WTC11 (cell line): ENCODE results near the gene RIMBP2. TPM values are rescaled to one million over a fixed set of nuclear protein-coding genes. Genes with fewer than 3 reads are reported as not detected.

Experiments used
- ATAC-seq: fragments of 200-7000 bp; cut with Tn5 transposase; 2 replicates; pipeline ENCODE4 v1.10.0; 2021; ENCODE audit warnings: mild to moderate bottlenecking, moderate library complexity
- CTCF ChIA-PET: fragments of 300-600 bp; sonication (Branson Sonifier 250); formaldehyde crosslinking; loops from one replicate; lab custom pipeline; 2021; ENCODE audit warnings: antibody characterized with exemption; lab: Charles Lee
- POLR2A ChIA-PET: fragments of 350-600 bp; sonication (Branson Sonifier 250); formaldehyde crosslinking; loops from one replicate; lab custom pipeline; 2021; ENCODE audit warnings: antibody characterized with exemption; lab: Charles Lee
- DNase-seq: peaks from one replicate; pipeline ENCODE4 v3.0.0; 2021; ENCODE audit warnings: low spot score
- H3K27ac Mint-ChIP-seq: 2 replicates; pipeline ENCODE4 v1.8.0; 2021; ENCODE audit warnings: mixed read lengths
- H3K27me3 Mint-ChIP-seq: 2 replicates; pipeline ENCODE4 v1.8.0; 2021; ENCODE audit warnings: low read depth, mild to moderate bottlenecking, moderate library complexity, mixed read lengths
- H3K36me3 Mint-ChIP-seq: 2 replicates; pipeline ENCODE4 v1.8.0; 2021; ENCODE audit warnings: mixed read lengths
- H3K4me1 Mint-ChIP-seq: 2 replicates; pipeline ENCODE4 v1.8.0; 2022; ENCODE audit warnings: mixed read lengths
- H3K4me3 Mint-ChIP-seq: 2 replicates; pipeline ENCODE4 v1.8.0; 2021; ENCODE audit warnings: mild to moderate bottlenecking, moderate library complexity, mixed read lengths
- H3K9me3 Mint-ChIP-seq: 2 replicates; pipeline ENCODE4 v1.8.0; 2021; ENCODE audit warnings: mixed read lengths
- ATF1 ChIP-seq: sonication (generic); formaldehyde crosslinking; IDR thresholded peaks from 2 replicates; pipeline ENCODE4 v1.8.1; 2023; ENCODE audit warnings: mild to moderate bottlenecking, moderate library complexity, missing genetic modification reagents
- FOXP1 ChIP-seq: sonication (generic); formaldehyde crosslinking; IDR thresholded peaks from 2 replicates; pipeline ENCODE4 v1.8.0; 2022; ENCODE audit warnings: missing genetic modification reagents, mild to moderate bottlenecking, moderate library complexity, borderline replicate concordance
- GABPB1 ChIP-seq: sonication (generic); formaldehyde crosslinking; IDR thresholded peaks from 2 replicates; pipeline ENCODE4 v1.8.1; 2023; ENCODE audit warnings: mild to moderate bottlenecking, missing genetic modification reagents
- JAZF1 ChIP-seq: fragments of 250-450 bp; sonication (Bioruptor Pico); IDR thresholded peaks from 2 replicates; pipeline ENCODE4 v1.9.0; 2021; ENCODE audit warnings: moderate library complexity, mild to moderate bottlenecking, inconsistent platforms
- NFE2L1 ChIP-seq: sonication (generic); formaldehyde crosslinking; IDR thresholded peaks from 2 replicates; pipeline ENCODE4 v1.8.1; 2023; ENCODE audit warnings: missing genetic modification reagents
- OVOL2 ChIP-seq: fragments of 250-450 bp; sonication (Bioruptor Pico); IDR thresholded peaks from 2 replicates; pipeline ENCODE4 v1.9.0; 2021; ENCODE audit warnings: mild to moderate bottlenecking, borderline replicate concordance
- TCF7 ChIP-seq: sonication (generic); formaldehyde crosslinking; IDR thresholded peaks from 2 replicates; pipeline ENCODE4 v1.8.0; 2022; ENCODE audit warnings: mild to moderate bottlenecking, low read depth, missing genetic modification reagents, moderate library complexity
- TEAD1 ChIP-seq: sonication (generic); formaldehyde crosslinking; IDR thresholded peaks from 2 replicates; pipeline ENCODE4 v1.8.0; 2022; ENCODE audit warnings: mild to moderate bottlenecking, missing genetic modification reagents
- ZBTB21 ChIP-seq: sonication (generic); formaldehyde crosslinking; IDR thresholded peaks from 2 replicates; pipeline ENCODE4 v1.8.1; 2023; ENCODE audit warnings: mild to moderate bottlenecking, missing genetic modification reagents, borderline replicate concordance
- ZNF121 ChIP-seq: sonication (generic); formaldehyde crosslinking; IDR thresholded peaks from 2 replicates; pipeline ENCODE4 v1.8.0; 2023; ENCODE audit warnings: missing genetic modification reagents
- ZNF263 ChIP-seq: sonication (generic); formaldehyde crosslinking; IDR thresholded peaks from 2 replicates; pipeline ENCODE4 v1.8.1; 2022; ENCODE audit warnings: low read depth, mild to moderate bottlenecking, moderate library complexity, missing genetic modification reagents
- total RNA-seq: library from RNA; stranded (reverse); gene quantifications from 3 replicates; pipeline ENCODE4 v1.2.3, GENCODE V29; 2021
- TF ChIP-seq, protein P1 (sequence below): sonication (generic); formaldehyde crosslinking; conservative IDR thresholded peaks from 2 replicates; pipeline ENCODE4 v1.8.1; 2023; ENCODE audit warnings: mild to moderate bottlenecking, low read depth, missing genetic modification reagents, moderate library complexity
- TF ChIP-seq, protein P2 (sequence below): sonication (generic); formaldehyde crosslinking; IDR thresholded peaks from 2 replicates; pipeline ENCODE4 v1.8.0; 2023; ENCODE audit warnings: mild to moderate bottlenecking, missing genetic modification reagents
- TF ChIP-seq, protein P3 (sequence below): fragments of 250-450 bp; sonication (Bioruptor Pico); IDR thresholded peaks from 2 replicates; pipeline ENCODE4 v1.9.0; 2021; ENCODE audit warnings: moderate library complexity, mild to moderate bottlenecking, inconsistent platforms, borderline replicate concordance
- TF ChIP-seq, protein P4 (sequence below): sonication (generic); formaldehyde crosslinking; IDR thresholded peaks from 2 replicates; pipeline ENCODE4 v1.8.1; 2022; ENCODE audit warnings: mild to moderate bottlenecking, moderate library complexity, missing genetic modification reagents

RIMBP2 gene
- total RNA-seq, 1 experiment from 2014 or later, result 2.6 TPM

DNA sequence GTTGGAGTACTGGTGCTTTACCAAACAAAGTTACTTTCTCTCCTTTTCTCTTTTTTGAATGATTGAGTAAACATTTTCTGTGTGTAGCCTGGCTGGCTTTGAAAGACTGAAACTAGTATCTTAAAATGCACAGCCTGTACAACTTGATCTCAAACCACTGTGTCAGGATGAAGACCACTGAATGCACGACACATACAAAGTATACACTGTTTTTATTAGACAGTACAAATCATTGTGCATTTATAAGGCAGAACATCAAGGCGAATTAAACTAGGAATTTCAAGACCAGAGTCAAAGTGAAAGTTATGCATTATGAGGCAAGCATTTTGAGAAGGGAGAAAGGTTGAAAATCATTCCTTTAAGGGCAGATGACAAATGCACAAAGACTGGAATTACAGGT, 319.4 kb downstream of the RIMBP2 start:
- H3K4me1 Mint-ChIP-seq, result peaks cover 11% of the 10 kb centered on the region
- POLR2A ChIA-PET, result no interaction called here
- CTCF ChIA-PET, result no interaction called here
- TF ChIP-seq GABPB1 (CRISPR knock-in tag), result no peak
- TF ChIP-seq, protein P1, sequence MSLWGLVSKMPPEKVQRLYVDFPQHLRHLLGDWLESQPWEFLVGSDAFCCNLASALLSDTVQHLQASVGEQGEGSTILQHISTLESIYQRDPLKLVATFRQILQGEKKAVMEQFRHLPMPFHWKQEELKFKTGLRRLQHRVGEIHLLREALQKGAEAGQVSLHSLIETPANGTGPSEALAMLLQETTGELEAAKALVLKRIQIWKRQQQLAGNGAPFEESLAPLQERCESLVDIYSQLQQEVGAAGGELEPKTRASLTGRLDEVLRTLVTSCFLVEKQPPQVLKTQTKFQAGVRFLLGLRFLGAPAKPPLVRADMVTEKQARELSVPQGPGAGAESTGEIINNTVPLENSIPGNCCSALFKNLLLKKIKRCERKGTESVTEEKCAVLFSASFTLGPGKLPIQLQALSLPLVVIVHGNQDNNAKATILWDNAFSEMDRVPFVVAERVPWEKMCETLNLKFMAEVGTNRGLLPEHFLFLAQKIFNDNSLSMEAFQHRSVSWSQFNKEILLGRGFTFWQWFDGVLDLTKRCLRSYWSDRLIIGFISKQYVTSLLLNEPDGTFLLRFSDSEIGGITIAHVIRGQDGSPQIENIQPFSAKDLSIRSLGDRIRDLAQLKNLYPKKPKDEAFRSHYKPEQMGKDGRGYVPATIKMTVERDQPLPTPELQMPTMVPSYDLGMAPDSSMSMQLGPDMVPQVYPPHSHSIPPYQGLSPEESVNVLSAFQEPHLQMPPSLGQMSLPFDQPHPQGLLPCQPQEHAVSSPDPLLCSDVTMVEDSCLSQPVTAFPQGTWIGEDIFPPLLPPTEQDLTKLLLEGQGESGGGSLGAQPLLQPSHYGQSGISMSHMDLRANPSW (CRISPR knock-in tag), result no peak
- no peaks in the 10 kb centered on the region for H3K27me3 Mint-ChIP-seq
- no peak overlapping the region for H3K4me3 Mint-ChIP-seq
- no peak overlapping the region for H3K27ac Mint-ChIP-seq
- peaks cover 18% of the 10 kb centered on the region for H3K36me3 Mint-ChIP-seq
- ATAC-seq (no peak), DNase-seq (no peak)
- H3K9me3 Mint-ChIP-seq, result peaks cover 60% of the 10 kb centered on the region

DNA sequence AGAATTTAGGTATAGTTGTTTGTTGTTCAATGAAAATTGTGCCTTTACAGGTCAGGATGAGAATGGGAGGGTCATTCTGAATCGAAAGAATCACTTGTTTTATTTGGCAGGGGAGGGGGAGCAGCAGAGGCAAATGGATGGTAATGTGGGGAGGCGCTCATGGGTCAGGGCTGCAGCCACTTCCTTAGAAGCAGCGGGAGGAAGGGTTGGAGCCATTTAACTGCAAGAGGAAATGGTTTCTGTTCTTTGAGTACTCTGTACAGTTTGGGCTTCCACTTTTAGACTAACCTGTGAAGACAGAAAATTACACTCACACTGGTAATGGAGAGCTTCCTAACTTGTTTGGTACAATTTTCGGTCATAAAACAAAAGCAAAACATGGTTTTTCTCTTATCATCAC, 321.2 kb downstream of the RIMBP2 start:
- Mint-ChIP-seq H3K9me3 (peaks cover 62% of the 10 kb centered on the region), H3K4me1 (peaks cover 11% of the 10 kb centered on the region), H3K4me3 (no peak overlapping the region), H3K36me3 (peaks cover 20% of the 10 kb centered on the region), H3K27ac (no peak overlapping the region), H3K27me3 (no peaks in the 10 kb centered on the region; the same call in 1 of the 2 replicates)
- ChIA-PET CTCF (no interaction called here), POLR2A (no interaction called here)
- DNase-seq (no peak), ATAC-seq (no peak; the same call in 1 of the 2 replicates)
- TF ChIP-seq TEAD1 (CRISPR knock-in tag), result no peak
- TF ChIP-seq FOXP1, result no peak
- TF ChIP-seq, protein P1 (CRISPR knock-in tag), result no peak
- no peak for TF ChIP-seq ATF1 (CRISPR knock-in tag)
- no peak for TF ChIP-seq JAZF1 (CRISPR knock-in tag)
- no peak for TF ChIP-seq ZBTB21 (CRISPR knock-in tag)
- TF ChIP-seq OVOL2, result no peak
- TF ChIP-seq, protein P2, sequence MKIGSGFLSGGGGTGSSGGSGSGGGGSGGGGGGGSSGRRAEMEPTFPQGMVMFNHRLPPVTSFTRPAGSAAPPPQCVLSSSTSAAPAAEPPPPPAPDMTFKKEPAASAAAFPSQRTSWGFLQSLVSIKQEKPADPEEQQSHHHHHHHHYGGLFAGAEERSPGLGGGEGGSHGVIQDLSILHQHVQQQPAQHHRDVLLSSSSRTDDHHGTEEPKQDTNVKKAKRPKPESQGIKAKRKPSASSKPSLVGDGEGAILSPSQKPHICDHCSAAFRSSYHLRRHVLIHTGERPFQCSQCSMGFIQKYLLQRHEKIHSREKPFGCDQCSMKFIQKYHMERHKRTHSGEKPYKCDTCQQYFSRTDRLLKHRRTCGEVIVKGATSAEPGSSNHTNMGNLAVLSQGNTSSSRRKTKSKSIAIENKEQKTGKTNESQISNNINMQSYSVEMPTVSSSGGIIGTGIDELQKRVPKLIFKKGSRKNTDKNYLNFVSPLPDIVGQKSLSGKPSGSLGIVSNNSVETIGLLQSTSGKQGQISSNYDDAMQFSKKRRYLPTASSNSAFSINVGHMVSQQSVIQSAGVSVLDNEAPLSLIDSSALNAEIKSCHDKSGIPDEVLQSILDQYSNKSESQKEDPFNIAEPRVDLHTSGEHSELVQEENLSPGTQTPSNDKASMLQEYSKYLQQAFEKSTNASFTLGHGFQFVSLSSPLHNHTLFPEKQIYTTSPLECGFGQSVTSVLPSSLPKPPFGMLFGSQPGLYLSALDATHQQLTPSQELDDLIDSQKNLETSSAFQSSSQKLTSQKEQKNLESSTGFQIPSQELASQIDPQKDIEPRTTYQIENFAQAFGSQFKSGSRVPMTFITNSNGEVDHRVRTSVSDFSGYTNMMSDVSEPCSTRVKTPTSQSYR, result no peak
- TF ChIP-seq ZNF121 (CRISPR knock-in tag), result no peak
- no peak for TF ChIP-seq NFE2L1 (CRISPR knock-in tag)

DNA sequence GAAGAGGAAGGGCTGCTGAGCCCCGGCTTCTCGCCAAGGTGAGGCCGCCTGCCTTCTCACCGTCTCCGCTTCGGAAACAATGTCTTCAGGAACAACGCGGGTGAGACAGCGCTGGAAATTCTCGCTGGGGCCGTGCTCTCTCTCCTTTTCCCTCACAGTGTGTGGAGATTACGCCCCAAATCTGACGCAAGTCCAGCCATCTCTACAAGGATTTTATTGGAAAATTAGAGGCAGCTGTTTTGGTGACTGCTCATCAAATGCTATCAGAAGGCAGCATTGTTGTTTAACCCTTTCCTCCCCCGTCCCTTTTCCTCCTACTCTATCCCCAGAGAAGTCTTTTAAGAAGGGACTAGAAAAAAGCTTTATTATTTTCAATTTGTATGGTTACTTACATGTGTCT, 324.9 kb downstream of the RIMBP2 start:
- no peak for DNase-seq
- ATAC-seq, result no peak
- CTCF ChIA-PET, result no interaction called here
- peaks cover 11% of the 10 kb centered on the region for H3K4me1 Mint-ChIP-seq
- peaks cover 30% of the 10 kb centered on the region for H3K36me3 Mint-ChIP-seq
- no peaks in the 10 kb centered on the region; the same call in 1 of the 2 replicates for H3K27me3 Mint-ChIP-seq
- H3K9me3 Mint-ChIP-seq, result peaks cover 60% of the 10 kb centered on the region
- POLR2A ChIA-PET, result no interaction called here
- H3K4me3 Mint-ChIP-seq, result no peak overlapping the region
- H3K27ac Mint-ChIP-seq, result no peak overlapping the region
- TF ChIP-seq, protein P3, sequence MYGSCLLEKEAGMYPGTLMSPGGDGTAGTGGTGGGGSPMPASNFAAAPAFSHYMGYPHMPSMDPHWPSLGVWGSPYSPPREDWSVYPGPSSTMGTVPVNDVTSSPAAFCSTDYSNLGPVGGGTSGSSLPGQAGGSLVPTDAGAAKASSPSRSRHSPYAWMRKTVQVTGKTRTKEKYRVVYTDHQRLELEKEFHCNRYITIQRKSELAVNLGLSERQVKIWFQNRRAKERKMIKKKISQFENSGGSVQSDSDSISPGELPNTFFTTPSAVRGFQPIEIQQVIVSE (CRISPR knock-in tag), result no peak
- no peak for TF ChIP-seq ZNF263
- no peak for TF ChIP-seq TCF7 (CRISPR knock-in tag)
- TF ChIP-seq, protein P4, sequence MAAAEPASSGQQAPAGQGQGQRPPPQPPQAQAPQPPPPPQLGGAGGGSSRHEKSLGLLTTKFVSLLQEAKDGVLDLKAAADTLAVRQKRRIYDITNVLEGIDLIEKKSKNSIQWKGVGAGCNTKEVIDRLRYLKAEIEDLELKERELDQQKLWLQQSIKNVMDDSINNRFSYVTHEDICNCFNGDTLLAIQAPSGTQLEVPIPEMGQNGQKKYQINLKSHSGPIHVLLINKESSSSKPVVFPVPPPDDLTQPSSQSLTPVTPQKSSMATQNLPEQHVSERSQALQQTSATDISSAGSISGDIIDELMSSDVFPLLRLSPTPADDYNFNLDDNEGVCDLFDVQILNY (CRISPR knock-in tag), result no peak
- TF ChIP-seq, protein P2, result no peak
